Endothelial cell of umbilical vein (primary cell): ENCODE data around the gene APOL4.

Experiments
- CTCF ChIP-seq, 2 donors: IDR thresholded peaks; 1 replicate in 1 of 2; 2 replicates in 1 of 2; pipeline ENCODE4 v1.5.1; 2011; ENCODE audit warnings: low read length in 2 of 2, mild to moderate bottlenecking in 2 of 2, moderate library complexity in 2 of 2, control low read depth in 1 of 2, inconsistent platforms in 1 of 2, low read depth in 1 of 2; ENCODE audit not compliant: insufficient read depth in 1 of 2; ENCODE audit errors: extremely low read depth in 1 of 2
- EZH2 ChIP-seq: IDR thresholded peaks from 2 replicates; pipeline ENCODE4 v1.6.1; 2012; ENCODE audit warnings: borderline replicate concordance, low read depth, mild to moderate bottlenecking, moderate library complexity, low read length, inconsistent platforms; ENCODE audit not compliant: severe bottlenecking
- FOS ChIP-seq: IDR thresholded peaks from 2 replicates; pipeline ENCODE4 v1.6.1; 2011; ENCODE audit warnings: mild to moderate bottlenecking, low read length, moderate library complexity, borderline replicate concordance; ENCODE audit not compliant: insufficient read depth
- GATA2 ChIP-seq: IDR thresholded peaks from 2 replicates; pipeline ENCODE4 v1.7.0; 2011; ENCODE audit warnings: low read depth, mild to moderate bottlenecking, moderate library complexity, mixed read lengths, low read length; ENCODE audit not compliant: insufficient read length, insufficient read depth
- JUN ChIP-seq: IDR thresholded peaks from 2 replicates; pipeline ENCODE4 v1.6.1; 2011; ENCODE audit warnings: borderline replicate concordance, low read depth; ENCODE audit not compliant: insufficient read length, insufficient read depth
- MAX ChIP-seq: IDR thresholded peaks from 2 replicates; pipeline ENCODE4 v1.6.1; 2011; ENCODE audit not compliant: insufficient read depth, insufficient read length
- MYC ChIP-seq: IDR thresholded peaks from one replicate; pipeline ENCODE4 v1.6.1; 2011; ENCODE audit warnings: mild to moderate bottlenecking, low read depth, low read length
- POLR2A ChIP-seq: IDR thresholded peaks from 2 replicates; pipeline ENCODE4 v1.6.1; 2012; ENCODE audit warnings: low read depth, mild to moderate bottlenecking, control low read depth, low read length
- POLR2AphosphoS5 ChIP-seq: IDR thresholded peaks from 2 replicates; pipeline ENCODE4 v1.6.1; 2012; ENCODE audit warnings: low read depth, mild to moderate bottlenecking, control low read depth, low read length, moderate library complexity; ENCODE audit not compliant: insufficient read depth

- no peak for TF ChIP-seq CTCF (IDR thresholded peaks at IDR 0.05; ENCODE audit: extremely low read depth in 1 of 2, insufficient read depth in 1 of 2, low read depth in 1 of 2, low read length in 2 of 2)
- TF ChIP-seq POLR2A = no peak
- no peak for TF ChIP-seq FOS
- TF ChIP-seq MAX = no peak
- no peak for TF ChIP-seq JUN
- TF ChIP-seq EZH2 = no peak
- no peak for TF ChIP-seq POLR2AphosphoS5
- TF ChIP-seq MYC = no peak
- TF ChIP-seq GATA2 = no peak
These were observed 2.5 kb downstream of the APOL4 start for GRCh38 chr22:36199001-36199551.
